HepG2 (cell line): ENCODE results near the gene DNAAF9. TPM values are rescaled to one million over a fixed set of nuclear protein-coding genes. Genes with fewer than 3 reads are reported as not detected.

Source experiments
- ATAC-seq: fragments of 200-7000 bp; cut with Tn5 transposase; 3 replicates; pipeline ENCODE4 v1.9.1; 2020; ENCODE audit warnings: mild to moderate bottlenecking, moderate library complexity
- BruUV-seq: library from RNA; stranded (reverse); fragments of 400-500 nt; replicated peaks from 2 replicates; lab custom pipeline; 2021; lab: Mats Ljungman, UMichigan
- CTCF ChIA-PET: fragments of 300-600 bp; formaldehyde crosslinking; extraction: SDS; loops from one replicate; lab custom pipeline; 2021; ENCODE audit warnings: low total read pairs, inconsistent platforms, low intra/inter-chr PET ratio; lab: Yijun Ruan, JAX
- POLR2A ChIA-PET: fragments of 350-600 bp; sonication (Branson Sonifier 250); formaldehyde crosslinking; loops from one replicate; lab custom pipeline; 2020; ENCODE audit warnings: antibody characterized with exemption, inconsistent platforms; lab: Yijun Ruan, JAX
- DNase-seq: peaks from one replicate; pipeline ENCODE4 v3.0.0-alpha.2; 2015; ENCODE audit warnings: low spot score
- FAIRE-seq: peaks from 3 replicates; lab custom pipeline; 2011; peaks lifted over from hg19 to GRCh38; lab: Jason Lieb, UNC
- H2AFZ ChIP-seq: one replicate; pipeline ENCODE4 v1.6.1; 2011; ENCODE audit warnings: low read length, inconsistent platforms
- H3K27ac ChIP-seq: fragments of 300-600 bp; 3 replicates; pipeline ENCODE4 v1.8.0; 2011; ENCODE audit warnings: mixed run types, mild to moderate bottlenecking, mixed read lengths, low read length, inconsistent platforms; ENCODE audit not compliant: insufficient read depth; ENCODE audit errors: extremely low read length
- H3K27me3 ChIP-seq, 2 experiments: fragments of 200-600 bp in 1 of 2; 2 replicates in 1 of 2; 3 replicates in 1 of 2; pipeline versions ENCODE4 v1.6.0 to v1.8.0; 2011; ENCODE audit warnings: low read length in 2 of 2, mild to moderate bottlenecking in 2 of 2, moderate library complexity in 2 of 2, inconsistent platforms in 1 of 2; ENCODE audit not compliant: insufficient read depth in 2 of 2, control insufficient read depth in 1 of 2
- H3K36me3 ChIP-seq, 2 experiments: fragments of 200-600 bp in 1 of 2; replicated peaks in 1 of 2; 2 replicates in 1 of 2; 3 replicates in 1 of 2; pipeline versions ENCODE4 v1.5.1 to v1.8.0; 2011; ENCODE audit warnings: low read length in 2 of 2, inconsistent platforms in 1 of 2; ENCODE audit not compliant: insufficient read depth in 2 of 2, control insufficient read depth in 1 of 2
- H3K4me1 ChIP-seq: 2 replicates; pipeline ENCODE4 v1.5.1; 2012; ENCODE audit warnings: low read length, inconsistent platforms; ENCODE audit not compliant: insufficient read depth
- H3K4me2 ChIP-seq: 2 replicates; pipeline ENCODE4 v1.6.0; 2011; ENCODE audit warnings: low read depth, low read length, inconsistent platforms
- H3K4me3 ChIP-seq, 3 experiments: fragments of 200-600 bp in 1 of 3; sonication (generic), shearing (Covaris generic) in 1 of 3; replicated peaks in 1 of 3; 2 replicates each; pipeline ENCODE4 v1.5.1; 2011 to 2016; ENCODE audit warnings: low read length in 3 of 3, inconsistent platforms in 2 of 3, low read depth in 2 of 3, mild to moderate bottlenecking in 2 of 3, control low read depth in 1 of 3, mixed read lengths in 1 of 3; ENCODE audit not compliant: insufficient read depth in 1 of 3
- H3K79me2 ChIP-seq: one replicate; pipeline ENCODE4 v1.6.1; 2011; ENCODE audit warnings: low read length, inconsistent platforms; ENCODE audit not compliant: insufficient read depth
- H3K9ac ChIP-seq: 2 replicates; pipeline ENCODE4 v1.6.0; 2011; ENCODE audit warnings: mild to moderate bottlenecking, low read depth, low read length, inconsistent platforms; ENCODE audit not compliant: insufficient read depth
- H3K9me3 ChIP-seq: 2 replicates; pipeline ENCODE4 v1.5.1; 2012; ENCODE audit warnings: mild to moderate bottlenecking, low read length
- H4K20me1 ChIP-seq: 2 replicates; pipeline ENCODE4 v1.6.0; 2011; ENCODE audit warnings: inconsistent platforms, mild to moderate bottlenecking, low read length, moderate library complexity; ENCODE audit not compliant: insufficient read depth
- FIP1L1 ChIP-seq: fragments of 200-400 bp; formaldehyde crosslinking; IDR thresholded peaks from 2 replicates; pipeline ENCODE4 v1.6.1; 2018; ENCODE audit warnings: low read depth, mild to moderate bottlenecking, low read length, moderate library complexity, borderline replicate concordance; ENCODE audit not compliant: insufficient read depth
- GPN1 ChIP-seq: sonication (generic); formaldehyde crosslinking; IDR thresholded peaks from 2 replicates; pipeline ENCODE4 v1.5.1; 2020; ENCODE audit warnings: missing genetic modification reagents, borderline replicate concordance
- HIVEP1 ChIP-seq: sonication (generic); formaldehyde crosslinking; IDR thresholded peaks from 2 replicates; pipeline ENCODE4 v1.4.0; 2020; ENCODE audit warnings: mild to moderate bottlenecking, missing genetic modification reagents
- SP1 ChIP-seq, 2 experiments: fragments of 450-650 bp in 1 of 2; sonication (generic) in 1 of 2; formaldehyde crosslinking in 1 of 2; IDR thresholded peaks; 2 replicates each; pipeline versions ENCODE4 v1.4.0 to v1.6.1; 2016 to 2020; ENCODE audit warnings: missing genetic modification reagents in 1 of 2
- SP2 ChIP-seq: sonication (generic); formaldehyde crosslinking; IDR thresholded peaks from 2 replicates; pipeline ENCODE4 v1.5.1; 2020; ENCODE audit warnings: mild to moderate bottlenecking, missing genetic modification reagents
- ZBTB40 ChIP-seq, 2 experiments: fragments of 450-650 bp in 1 of 2; sonication (generic) in 1 of 2; formaldehyde crosslinking in 1 of 2; IDR thresholded peaks; 2 replicates each; pipeline versions ENCODE4 v1.6.1 to v1.8.0; 2016 to 2022; ENCODE audit warnings: antibody characterized with exemption in 1 of 2, mild to moderate bottlenecking in 1 of 2, missing genetic modification reagents in 1 of 2
- ZFP1 ChIP-seq: IDR thresholded peaks from 2 replicates; pipeline ENCODE4 v1.6.1; 2016
- ZNF292 ChIP-seq: sonication (generic); formaldehyde crosslinking; IDR thresholded peaks from 2 replicates; pipeline ENCODE4 v1.8.1; 2022; ENCODE audit warnings: mild to moderate bottlenecking, low read depth, missing genetic modification reagents, borderline replicate concordance
- ZNF558 ChIP-seq: sonication (generic); formaldehyde crosslinking; IDR thresholded peaks from 2 replicates; pipeline ENCODE4 v1.9.0; 2022; ENCODE audit warnings: mild to moderate bottlenecking, missing genetic modification reagents, borderline replicate concordance
- WGBS: methylation state at CpG from one replicate; pipeline ENCODE4 v1.1.6; 2017; ENCODE audit warnings: low lambda C conversion rate; 5-methylcytosine and 5-hydroxymethylcytosine counted together
- in situ Hi-C: cut with HindIII; loops from 2 replicates; pipeline ENCODE4 v1.10.0; 2017; ENCODE audit warnings: low pct_unique_long_range_greater_than_20kb; ENCODE audit not compliant: extremely low pct_ligation_motif_present
- intact Hi-C: fragments of 100-400 bp; cut with micrococcal nuclease; formaldehyde crosslinking; loops from one replicate; pipeline ENCODE4 v1.10.0; 2022; ENCODE audit not compliant: unreplicated experiment
- polyA plus RNA-seq, 8 experiments: library from polyadenylated mRNA; depleted of rRNA in 3 of 8; stranded (reverse) in 7 of 8; unstranded in 1 of 8; fragments of >200 nt; fragmentation: Illumina TruSeq in 4 of 8; extraction: Trizol in 4 of 8; gene quantifications; 2 replicates each; pipeline versions ENCODE4 v1.2.1 to v1.2.3, GENCODE V29; 2011 to 2016; ENCODE audit warnings: low read depth in 4 of 8, missing spikeins in 1 of 8, mixed read lengths in 1 of 8; ENCODE audit not compliant: insufficient read depth in 1 of 8
- total RNA-seq, 5 experiments: library from RNA; depleted of rRNA; stranded (reverse); fragments of >200 nt; fragmentation: Illumina TruSeq; extraction: Trizol; gene quantifications; 2 replicates each; pipeline ENCODE4 v1.2.3, GENCODE V29; 2016; ENCODE audit warnings: low read depth in 1 of 5
- TF ChIP-seq, protein P1 (sequence below): IDR thresholded peaks from 2 replicates; pipeline ENCODE4 v1.6.1; 2016
- TF ChIP-seq, protein P2 (sequence below): sonication (generic); formaldehyde crosslinking; IDR thresholded peaks from 2 replicates; pipeline ENCODE4 v1.5.0; 2020; ENCODE audit warnings: mild to moderate bottlenecking, missing genetic modification reagents, moderate library complexity

The DNAAF9 gene
- total and polyA plus RNA-seq, 2 of the 13 experiments (the other 11 are each of a cell fraction or from before 2014, with no cell fraction given): 10.5 to 14.9 TPM

DNA sequence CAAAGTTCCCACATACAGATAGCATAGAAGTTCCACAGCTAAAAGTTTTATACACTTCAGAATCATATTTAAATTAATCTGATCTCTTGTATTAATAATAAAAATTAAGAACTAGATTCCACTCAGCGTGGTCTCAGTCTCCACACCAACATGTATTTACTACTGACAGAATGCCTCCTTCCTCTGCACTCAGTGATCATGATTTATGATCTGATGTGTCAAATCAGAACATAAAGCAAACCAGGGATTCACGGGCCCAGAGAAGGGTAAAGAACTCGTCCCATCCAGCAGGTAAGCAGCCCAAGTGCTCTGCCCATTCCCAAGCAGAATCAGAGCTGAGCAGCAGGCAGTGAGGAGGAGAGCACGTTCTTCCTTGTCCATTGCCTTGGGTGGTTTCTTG is 49.2 kb upstream of the DNAAF9 start:
- no peaks in the 10 kb centered on the region for H4K20me1 ChIP-seq
- H3K9ac ChIP-seq: no peak overlapping the region
- ATAC-seq: no peak
- ChIA-PET CTCF (no interaction called here), POLR2A (interaction anchor here (1.7 kb wide), 1 partner anchor 14 kb away, joined by 7 read pairs; the partner anchor contains the start of gene ATRN)
- no peak overlapping the region for H3K4me3 ChIP-seq
- intact Hi-C loops (no loop called here), in situ Hi-C loops (no loop called here)
- H3K27ac ChIP-seq: no peak overlapping the region
- H3K27me3 ChIP-seq: peaks cover 0 to 40% of the 10 kb centered on the region in 2 experiments; a peak in 1 of 5 replicates
- H3K4me1 ChIP-seq: peaks cover 20% of the 10 kb centered on the region
- H3K36me3 ChIP-seq: no peaks in the 10 kb centered on the region
- DNase-seq: no peak
- H3K9me3 ChIP-seq: no peaks in the 10 kb centered on the region
- H3K4me2 ChIP-seq: no peak overlapping the region
- 14% methylated on average over 4 of the region's 4 CpGs for WGBS
- no TSS peak for BruUV-seq
- no peaks in the 10 kb centered on the region for H3K79me2 ChIP-seq
- no peak overlapping the region for H2AFZ ChIP-seq
- FAIRE-seq: no peak
- no peak for TF ChIP-seq HIVEP1
- no peak for TF ChIP-seq FIP1L1
- TF ChIP-seq ZNF558 (CRISPR knock-in tag): no peak
- TF ChIP-seq, protein P1, sequence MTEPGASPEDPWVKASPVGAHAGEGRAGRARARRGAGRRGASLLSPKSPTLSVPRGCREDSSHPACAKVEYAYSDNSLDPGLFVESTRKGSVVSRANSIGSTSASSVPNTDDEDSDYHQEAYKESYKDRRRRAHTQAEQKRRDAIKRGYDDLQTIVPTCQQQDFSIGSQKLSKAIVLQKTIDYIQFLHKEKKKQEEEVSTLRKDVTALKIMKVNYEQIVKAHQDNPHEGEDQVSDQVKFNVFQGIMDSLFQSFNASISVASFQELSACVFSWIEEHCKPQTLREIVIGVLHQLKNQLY (CRISPR knock-in tag): no peak
- no peak for TF ChIP-seq ZFP1 (CRISPR knock-in tag)
- no peak for TF ChIP-seq SP1 (IDR thresholded peaks at IDR 0.05)
- TF ChIP-seq SP1 (CRISPR knock-in tag; IDR thresholded peaks at IDR 0.05): no peak
- no peak for TF ChIP-seq ZBTB40 (IDR thresholded peaks at IDR 0.05)
- no peak for TF ChIP-seq ZBTB40 (CRISPR knock-in tag; IDR thresholded peaks at IDR 0.05)
- TF ChIP-seq ZNF292: no peak
- TF ChIP-seq SP2 (CRISPR knock-in tag): no peak
- TF ChIP-seq GPN1 (CRISPR knock-in tag): no peak
- TF ChIP-seq, protein P2, sequence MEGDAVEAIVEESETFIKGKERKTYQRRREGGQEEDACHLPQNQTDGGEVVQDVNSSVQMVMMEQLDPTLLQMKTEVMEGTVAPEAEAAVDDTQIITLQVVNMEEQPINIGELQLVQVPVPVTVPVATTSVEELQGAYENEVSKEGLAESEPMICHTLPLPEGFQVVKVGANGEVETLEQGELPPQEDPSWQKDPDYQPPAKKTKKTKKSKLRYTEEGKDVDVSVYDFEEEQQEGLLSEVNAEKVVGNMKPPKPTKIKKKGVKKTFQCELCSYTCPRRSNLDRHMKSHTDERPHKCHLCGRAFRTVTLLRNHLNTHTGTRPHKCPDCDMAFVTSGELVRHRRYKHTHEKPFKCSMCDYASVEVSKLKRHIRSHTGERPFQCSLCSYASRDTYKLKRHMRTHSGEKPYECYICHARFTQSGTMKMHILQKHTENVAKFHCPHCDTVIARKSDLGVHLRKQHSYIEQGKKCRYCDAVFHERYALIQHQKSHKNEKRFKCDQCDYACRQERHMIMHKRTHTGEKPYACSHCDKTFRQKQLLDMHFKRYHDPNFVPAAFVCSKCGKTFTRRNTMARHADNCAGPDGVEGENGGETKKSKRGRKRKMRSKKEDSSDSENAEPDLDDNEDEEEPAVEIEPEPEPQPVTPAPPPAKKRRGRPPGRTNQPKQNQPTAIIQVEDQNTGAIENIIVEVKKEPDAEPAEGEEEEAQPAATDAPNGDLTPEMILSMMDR (CRISPR knock-in tag): no peak
